ENCODE data around the gene RNF157. TPM values are rescaled to one million over a fixed set of nuclear protein-coding genes. Genes with fewer than 3 reads are reported as not detected.

Gene RNF157
- total and polyA plus RNA-seq, 9 of the 15 experiments (the other 6 are each of a cell fraction or from before 2014, with no cell fraction given), result 8.1 to 31.7 (median 20.8) TPM

DNA sequence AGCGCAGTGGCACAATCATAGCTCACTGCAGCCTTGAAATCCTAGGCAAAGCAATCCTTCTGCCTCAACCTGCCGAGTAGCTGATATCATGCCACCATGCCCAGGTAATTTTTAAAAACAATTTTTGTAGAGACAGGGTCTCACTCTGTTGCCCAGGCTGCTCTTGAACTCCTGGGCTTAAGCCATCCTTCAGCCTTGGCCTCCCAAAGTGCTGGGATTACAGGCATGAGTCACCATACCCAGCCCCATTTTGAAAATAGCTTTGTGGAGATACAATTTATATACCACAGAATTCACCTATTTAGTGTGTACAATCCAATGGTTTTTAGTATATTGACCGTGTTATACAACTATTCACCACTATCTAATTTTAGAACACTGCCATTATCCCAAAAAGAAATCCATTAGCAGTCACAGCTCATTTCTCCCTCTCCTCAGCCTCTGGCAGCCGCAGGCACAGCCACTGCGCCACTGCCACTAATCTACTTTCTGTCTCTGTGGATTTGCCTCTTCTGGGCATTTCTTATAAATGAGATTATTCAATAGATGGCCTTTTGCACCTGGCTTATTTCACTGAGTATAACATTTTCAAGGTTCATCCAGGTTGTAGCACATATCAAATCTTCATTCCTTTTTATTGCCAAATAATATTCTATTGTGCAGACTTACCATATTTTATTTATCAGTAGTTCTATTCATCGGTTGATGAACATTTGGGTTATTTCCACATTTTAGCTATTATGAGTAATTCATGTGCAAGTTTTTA lies 6.5 kb downstream of the RNF157 start (continued):
- peak; percentile 9; the same call in 1 of the 2 replicates for TF ChIP-seq TOE1 (IDR thresholded peaks at IDR 0.05; ENCODE audit: borderline replicate concordance)
- TF ChIP-seq TOE1 (CRISPR knock-in tag; IDR thresholded peaks at IDR 0.05; ENCODE audit: borderline replicate concordance, low read depth), result no peak
- TF ChIP-seq TSC22D4 (tag; IDR thresholded peaks at IDR 0.05), result no peak
- no peak for TF ChIP-seq CREBBP (IDR thresholded peaks at IDR 0.05; ENCODE audit: low read depth, low read length)
- no peak for TF ChIP-seq NEUROD1 (IDR thresholded peaks at IDR 0.05; ENCODE audit: borderline replicate concordance, low read depth, low read length, partially characterized antibody)
- TF ChIP-seq, protein P1, sequence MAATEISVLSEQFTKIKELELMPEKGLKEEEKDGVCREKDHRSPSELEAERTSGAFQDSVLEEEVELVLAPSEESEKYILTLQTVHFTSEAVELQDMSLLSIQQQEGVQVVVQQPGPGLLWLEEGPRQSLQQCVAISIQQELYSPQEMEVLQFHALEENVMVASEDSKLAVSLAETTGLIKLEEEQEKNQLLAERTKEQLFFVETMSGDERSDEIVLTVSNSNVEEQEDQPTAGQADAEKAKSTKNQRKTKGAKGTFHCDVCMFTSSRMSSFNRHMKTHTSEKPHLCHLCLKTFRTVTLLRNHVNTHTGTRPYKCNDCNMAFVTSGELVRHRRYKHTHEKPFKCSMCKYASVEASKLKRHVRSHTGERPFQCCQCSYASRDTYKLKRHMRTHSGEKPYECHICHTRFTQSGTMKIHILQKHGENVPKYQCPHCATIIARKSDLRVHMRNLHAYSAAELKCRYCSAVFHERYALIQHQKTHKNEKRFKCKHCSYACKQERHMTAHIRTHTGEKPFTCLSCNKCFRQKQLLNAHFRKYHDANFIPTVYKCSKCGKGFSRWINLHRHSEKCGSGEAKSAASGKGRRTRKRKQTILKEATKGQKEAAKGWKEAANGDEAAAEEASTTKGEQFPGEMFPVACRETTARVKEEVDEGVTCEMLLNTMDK (IDR thresholded peaks at IDR 0.05; ENCODE audit: borderline replicate concordance, insufficient read depth, low read depth, low read length, poor library complexity, severe bottlenecking), result no peak
- no peak for TF ChIP-seq KLF6 (CRISPR knock-in tag; IDR thresholded peaks at IDR 0.05; ENCODE audit: borderline replicate concordance)
- TF ChIP-seq ZNF589 (CRISPR knock-in tag; IDR thresholded peaks at IDR 0.05; ENCODE audit: low read depth), result 0 out of 2 replicates have a peak, but pooled peaks have one; percentile 62
- no peak for TF ChIP-seq TARDBP (IDR thresholded peaks at IDR 0.05)
- 0 out of 2 replicates have a peak, but pooled peaks have one; percentile 37 for TF ChIP-seq ADNP (tag; IDR thresholded peaks at IDR 0.05)
- no peak for TF ChIP-seq SREBF1 (IDR thresholded peaks at IDR 0.05; ENCODE audit: borderline replicate concordance, low read depth, low read length)
- 0 out of 4 replicates have a peak, but pooled peaks of 1 of the 2 experiments have one; percentile 10 for TF ChIP-seq SRF (CRISPR knock-in tag; IDR thresholded peaks at IDR 0.05)
- TF ChIP-seq, protein P2, sequence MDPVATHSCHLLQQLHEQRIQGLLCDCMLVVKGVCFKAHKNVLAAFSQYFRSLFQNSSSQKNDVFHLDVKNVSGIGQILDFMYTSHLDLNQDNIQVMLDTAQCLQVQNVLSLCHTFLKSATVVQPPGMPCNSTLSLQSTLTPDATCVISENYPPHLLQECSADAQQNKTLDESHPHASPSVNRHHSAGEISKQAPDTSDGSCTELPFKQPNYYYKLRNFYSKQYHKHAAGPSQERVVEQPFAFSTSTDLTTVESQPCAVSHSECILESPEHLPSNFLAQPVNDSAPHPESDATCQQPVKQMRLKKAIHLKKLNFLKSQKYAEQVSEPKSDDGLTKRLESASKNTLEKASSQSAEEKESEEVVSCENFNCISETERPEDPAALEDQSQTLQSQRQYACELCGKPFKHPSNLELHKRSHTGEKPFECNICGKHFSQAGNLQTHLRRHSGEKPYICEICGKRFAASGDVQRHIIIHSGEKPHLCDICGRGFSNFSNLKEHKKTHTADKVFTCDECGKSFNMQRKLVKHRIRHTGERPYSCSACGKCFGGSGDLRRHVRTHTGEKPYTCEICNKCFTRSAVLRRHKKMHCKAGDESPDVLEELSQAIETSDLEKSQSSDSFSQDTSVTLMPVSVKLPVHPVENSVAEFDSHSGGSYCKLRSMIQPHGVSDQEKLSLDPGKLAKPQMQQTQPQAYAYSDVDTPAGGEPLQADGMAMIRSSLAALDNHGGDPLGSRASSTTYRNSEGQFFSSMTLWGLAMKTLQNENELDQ (CRISPR knock-in tag; IDR thresholded peaks at IDR 0.05; ENCODE audit: borderline replicate concordance), result no peak
- TF ChIP-seq, protein P3, sequence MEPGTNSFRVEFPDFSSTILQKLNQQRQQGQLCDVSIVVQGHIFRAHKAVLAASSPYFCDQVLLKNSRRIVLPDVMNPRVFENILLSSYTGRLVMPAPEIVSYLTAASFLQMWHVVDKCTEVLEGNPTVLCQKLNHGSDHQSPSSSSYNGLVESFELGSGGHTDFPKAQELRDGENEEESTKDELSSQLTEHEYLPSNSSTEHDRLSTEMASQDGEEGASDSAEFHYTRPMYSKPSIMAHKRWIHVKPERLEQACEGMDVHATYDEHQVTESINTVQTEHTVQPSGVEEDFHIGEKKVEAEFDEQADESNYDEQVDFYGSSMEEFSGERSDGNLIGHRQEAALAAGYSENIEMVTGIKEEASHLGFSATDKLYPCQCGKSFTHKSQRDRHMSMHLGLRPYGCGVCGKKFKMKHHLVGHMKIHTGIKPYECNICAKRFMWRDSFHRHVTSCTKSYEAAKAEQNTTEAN (CRISPR knock-in tag; IDR thresholded peaks at IDR 0.05), result no peak
- TF ChIP-seq ETV6 (IDR thresholded peaks at IDR 0.05; ENCODE audit: borderline replicate concordance in 1 of 2, low read depth in 2 of 2, low read length in 1 of 2), result no peak
- TF ChIP-seq ETV6 (CRISPR knock-in tag; IDR thresholded peaks at IDR 0.05; ENCODE audit: borderline replicate concordance), result no peak
- no peak for TF ChIP-seq HOMEZ (CRISPR knock-in tag; IDR thresholded peaks at IDR 0.05)
- TF ChIP-seq PML (IDR thresholded peaks at IDR 0.05; ENCODE audit: low read length), result no peak
- TF ChIP-seq ZNF354B (CRISPR knock-in tag; IDR thresholded peaks at IDR 0.05), result no peak
- no peak for TF ChIP-seq NFE2 (IDR thresholded peaks at IDR 0.05; ENCODE audit: low read depth)
